ENCODE data around the gene CLPSL2.

The CLPSL2 gene

GRCh38 chr6:35747877-35748276 is 28.5 kb upstream of the CLPSL2 start:
- no peak for DNase-seq

- no peak for DNase-seq
Observed at GRCh38 chr6:35750557-35750956, 25.8 kb upstream of the CLPSL2 start.

GRCh38 chr6:35751594-35751993 is 24.8 kb upstream of the CLPSL2 start:
- no peak for DNase-seq

- no peak for DNase-seq
Observed at GRCh38 chr6:35752330-35752729, 24.1 kb upstream of the CLPSL2 start.

GRCh38 chr6:35754452-35755277 is 21.7 kb upstream of the CLPSL2 start:
- no peak for DNase-seq

- DNase-seq: no peak
Observed at GRCh38 chr6:35755278-35755924, 21.0 kb upstream of the CLPSL2 start.

- no peak for DNase-seq
Observed at GRCh38 chr6:35757456-35758123, 18.8 kb upstream of the CLPSL2 start.

GRCh38 chr6:35759426-35759825 is 17.0 kb upstream of the CLPSL2 start:
- DNase-seq: no peak

GRCh38 chr6:35765739-35766138 is 10.7 kb upstream of the CLPSL2 start:
- DNase-seq: no peak

GRCh38 chr6:35769211-35769610 is 7.2 kb upstream of the CLPSL2 start:
- DNase-seq: no peak

- no peak for DNase-seq
Observed at GRCh38 chr6:35771343-35771627, 5.1 kb upstream of the CLPSL2 start.

- DNase-seq: no peak
Observed at GRCh38 chr6:35774116-35774794, 2.1 kb upstream of the CLPSL2 start.

- DNase-seq: no peak
Observed at GRCh38 chr6:35775031-35775430, 1.4 kb upstream of the CLPSL2 start.

GRCh38 chr6:35777356-35778102 is 1.1 kb downstream of the CLPSL2 start:
- DNase-seq: no peak

- no peak for DNase-seq
Observed at GRCh38 chr6:35778437-35778836, 2.0 kb downstream of the CLPSL2 start.

- no peak for DNase-seq
Observed at GRCh38 chr6:35780719-35781118, 4.3 kb downstream of the CLPSL2 start, which contains the start of gene CLPSL1. TSS of gene CLPSL1 (plus strand) at chr6:35781019. CDS start at chr6:35781111, 92 bp downstream.

GRCh38 chr6:35781290-35781689 is 4.9 kb downstream of the CLPSL2 start:
- no peak for DNase-seq

- no peak for DNase-seq
Observed at GRCh38 chr6:35782424-35782823, 6.0 kb downstream of the CLPSL2 start.

GRCh38 chr6:35784200-35784599 is 7.8 kb downstream of the CLPSL2 start:
- no peak for DNase-seq

- DNase-seq: no peak
Observed at GRCh38 chr6:35786272-35786671, 9.9 kb downstream of the CLPSL2 start.

GRCh38 chr6:35786810-35787209 is 10.4 kb downstream of the CLPSL2 start:
- DNase-seq: no peak

Data from inflammatory macrophage treated with lipopolysaccharide for 1 hour (primary cell).